Midbrain (tissue), 1 donor: ENCODE measurements around the gene CLSTN2.

Source experiments
- DNase-seq: peaks from one replicate; lab custom pipeline; 2025; lab: John Stamatoyannopoulos, UW

Gene CLSTN2

GRCh38 chr3:140236836-140237501, 302.0 kb downstream of the CLSTN2 start:
- no peak for DNase-seq

- DNase-seq: no peak
Measured at GRCh38 chr3:140238646-140239314, 303.8 kb downstream of the CLSTN2 start.

GRCh38 chr3:140242818-140243276, 307.9 kb downstream of the CLSTN2 start:
- DNase-seq: no peak

GRCh38 chr3:140243575-140243974, 308.6 kb downstream of the CLSTN2 start:
- no peak for DNase-seq

- no peak for DNase-seq
Measured at GRCh38 chr3:140244893-140245292, 309.9 kb downstream of the CLSTN2 start.

GRCh38 chr3:140246578-140246977, 311.6 kb downstream of the CLSTN2 start:
- no peak for DNase-seq

- DNase-seq: no peak
Measured at GRCh38 chr3:140247775-140248174, 312.8 kb downstream of the CLSTN2 start.

- DNase-seq: no peak
Measured at GRCh38 chr3:140249188-140249587, 314.2 kb downstream of the CLSTN2 start.

- DNase-seq: no peak
Measured at GRCh38 chr3:140250010-140250855, 315.2 kb downstream of the CLSTN2 start.

- no peak for DNase-seq
Measured at GRCh38 chr3:140250945-140251344, 316.0 kb downstream of the CLSTN2 start.

GRCh38 chr3:140251678-140252077, 316.7 kb downstream of the CLSTN2 start:
- DNase-seq: no peak

GRCh38 chr3:140252812-140253656, 318.0 kb downstream of the CLSTN2 start:
- DNase-seq: no peak

GRCh38 chr3:140258222-140258724, 323.3 kb downstream of the CLSTN2 start:
- no peak for DNase-seq

- DNase-seq: no peak
Measured at GRCh38 chr3:140265302-140265701, 330.3 kb downstream of the CLSTN2 start.

GRCh38 chr3:140268103-140268502, 333.1 kb downstream of the CLSTN2 start:
- no peak for DNase-seq

- DNase-seq: no peak
Measured at GRCh38 chr3:140268610-140269009, 333.6 kb downstream of the CLSTN2 start.

- no peak for DNase-seq
Measured at GRCh38 chr3:140270329-140270728, 335.3 kb downstream of the CLSTN2 start.

GRCh38 chr3:140273542-140274195, 338.7 kb downstream of the CLSTN2 start:
- no peak for DNase-seq

GRCh38 chr3:140274429-140274828, 339.4 kb downstream of the CLSTN2 start:
- no peak for DNase-seq

GRCh38 chr3:140276703-140277102, 341.7 kb downstream of the CLSTN2 start:
- no peak for DNase-seq

GRCh38 chr3:140277886-140278285, 342.9 kb downstream of the CLSTN2 start:
- DNase-seq: no peak
